ENCODE measurements around the gene ADGRL3.

DNA sequence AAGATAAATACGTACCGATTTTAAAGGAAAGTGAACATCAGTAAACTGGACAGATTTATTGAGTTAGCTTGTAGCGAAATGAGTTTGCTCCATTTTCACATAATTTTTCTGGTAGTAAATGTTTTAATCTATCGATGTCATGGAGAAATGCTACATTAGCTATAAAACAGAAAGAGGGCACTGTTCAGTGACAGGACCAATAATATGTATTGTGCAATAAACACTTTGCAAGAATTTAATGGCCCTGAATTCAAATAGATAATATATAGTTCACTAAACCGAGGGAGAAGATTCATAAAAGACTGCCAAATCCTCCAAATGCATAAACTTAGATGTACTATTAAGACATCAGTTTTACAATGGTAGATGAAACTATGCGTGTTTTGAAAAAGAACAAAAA lies 516.3 kb downstream of the ADGRL3 start:
- TF ChIP-seq EP300 (IDR thresholded peaks at IDR 0.05) (no peak), CTCF (IDR thresholded peaks at IDR 0.05) (no peak), POLR2A (IDR thresholded peaks at IDR 0.05) (no peak)
